Ascending aorta (tissue), 2 donors: ENCODE measurements around the gene CASQ1. TPM values are rescaled to one million over a fixed set of nuclear protein-coding genes. Genes with fewer than 3 reads are reported as not detected.

Experiments
- DNase-seq, 2 donors: peaks; one replicate each; pipeline ENCODE4 v3.0.0-alpha.2; 2019; ENCODE audit warnings: low spot score in 2 of 2
- H3K27ac ChIP-seq, 2 donors: fragments of 200-600 bp; sonication (generic); one replicate each; pipeline ENCODE4 v1.5.1; 2016 to 2017; ENCODE audit warnings: mild to moderate bottlenecking in 1 of 2
- H3K27me3 ChIP-seq: fragments of 200-600 bp; sonication (generic); one replicate; pipeline ENCODE4 v1.5.1; 2017
- H3K36me3 ChIP-seq, 2 donors: fragments of 200-600 bp; sonication (generic); one replicate each; pipeline ENCODE4 v1.5.1; 2016
- H3K4me1 ChIP-seq, 2 donors: fragments of 200-600 bp; sonication (generic); one replicate each; pipeline ENCODE4 v1.5.1; 2016 to 2017; ENCODE audit warnings: mild to moderate bottlenecking in 1 of 2
- H3K4me3 ChIP-seq, 2 donors: fragments of 200-600 bp; sonication (generic); one replicate each; pipeline ENCODE4 v1.5.1; 2016 to 2017; ENCODE audit warnings: mild to moderate bottlenecking in 1 of 2
- H3K9me3 ChIP-seq, 2 donors: fragments of 200-600 bp; sonication (generic); one replicate each; pipeline ENCODE4 v1.5.1; 2016
- intact Hi-C: fragments of 100-400 bp; cut with DNase I; formaldehyde crosslinking; loops from one replicate; pipeline ENCODE4 v1.15.1; 2023
- total RNA-seq: library from RNA; depleted of rRNA; stranded (reverse); fragments of >200 nt; gene quantifications from one replicate; pipeline ENCODE4 v1.1.0, GENCODE V29; 2016
- TF ChIP-seq, protein P1 (sequence below), 3 experiments: fragments of 200-600 bp in 2 of 3; fragments of 450-650 bp in 1 of 3; sonication (generic) in 2 of 3; IDR thresholded peaks; one replicate each; pipeline ENCODE4 v1.5.1; 2016 to 2019; ENCODE audit warnings: antibody characterized with exemption in 3 of 3, mild to moderate bottlenecking in 1 of 3, moderate library complexity in 1 of 3

CASQ1 gene
- total RNA-seq, 1 donor from 2014 or later = not detected

DNA sequence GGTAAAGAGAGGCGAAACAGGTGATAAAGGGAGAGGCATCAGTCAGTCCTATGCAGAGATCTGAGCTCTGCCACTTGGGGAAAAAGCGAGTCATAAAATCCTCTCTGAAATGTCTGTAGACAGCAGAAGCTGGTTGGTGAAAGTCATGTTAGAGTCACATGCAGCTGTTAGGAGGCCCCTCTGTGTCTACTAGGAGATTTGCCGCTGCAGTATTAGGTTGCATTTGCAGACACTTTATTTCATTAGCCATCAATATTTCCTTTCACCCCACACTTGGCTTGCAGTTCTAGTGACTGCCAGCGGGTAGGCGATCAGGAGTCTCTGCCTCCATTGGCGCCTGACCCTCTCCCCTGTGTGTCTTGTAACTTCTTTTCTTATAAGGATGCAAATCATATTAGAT, 22.8 kb upstream of the CASQ1 start:
- Histone ChIP-seq H3K36me3 (no peaks in the 10 kb centered on the region), H3K9me3 (no peaks in the 10 kb centered on the region), H3K4me1 (no peaks in the 10 kb centered on the region), H3K27ac (no peak overlapping the region), H3K27me3 (no peaks in the 10 kb centered on the region), H3K4me3 (no peak overlapping the region)
- intact Hi-C loops = loop anchor here (10.0 kb wide), 1 partner anchor 63 kb away; no protein-coding TSS in a partner anchor
- DNase-seq = peak in 1 of 2 donors; percentile 9
- TF ChIP-seq, protein P1, sequence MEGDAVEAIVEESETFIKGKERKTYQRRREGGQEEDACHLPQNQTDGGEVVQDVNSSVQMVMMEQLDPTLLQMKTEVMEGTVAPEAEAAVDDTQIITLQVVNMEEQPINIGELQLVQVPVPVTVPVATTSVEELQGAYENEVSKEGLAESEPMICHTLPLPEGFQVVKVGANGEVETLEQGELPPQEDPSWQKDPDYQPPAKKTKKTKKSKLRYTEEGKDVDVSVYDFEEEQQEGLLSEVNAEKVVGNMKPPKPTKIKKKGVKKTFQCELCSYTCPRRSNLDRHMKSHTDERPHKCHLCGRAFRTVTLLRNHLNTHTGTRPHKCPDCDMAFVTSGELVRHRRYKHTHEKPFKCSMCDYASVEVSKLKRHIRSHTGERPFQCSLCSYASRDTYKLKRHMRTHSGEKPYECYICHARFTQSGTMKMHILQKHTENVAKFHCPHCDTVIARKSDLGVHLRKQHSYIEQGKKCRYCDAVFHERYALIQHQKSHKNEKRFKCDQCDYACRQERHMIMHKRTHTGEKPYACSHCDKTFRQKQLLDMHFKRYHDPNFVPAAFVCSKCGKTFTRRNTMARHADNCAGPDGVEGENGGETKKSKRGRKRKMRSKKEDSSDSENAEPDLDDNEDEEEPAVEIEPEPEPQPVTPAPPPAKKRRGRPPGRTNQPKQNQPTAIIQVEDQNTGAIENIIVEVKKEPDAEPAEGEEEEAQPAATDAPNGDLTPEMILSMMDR (IDR thresholded peaks at IDR 0.05) = no peak

DNA sequence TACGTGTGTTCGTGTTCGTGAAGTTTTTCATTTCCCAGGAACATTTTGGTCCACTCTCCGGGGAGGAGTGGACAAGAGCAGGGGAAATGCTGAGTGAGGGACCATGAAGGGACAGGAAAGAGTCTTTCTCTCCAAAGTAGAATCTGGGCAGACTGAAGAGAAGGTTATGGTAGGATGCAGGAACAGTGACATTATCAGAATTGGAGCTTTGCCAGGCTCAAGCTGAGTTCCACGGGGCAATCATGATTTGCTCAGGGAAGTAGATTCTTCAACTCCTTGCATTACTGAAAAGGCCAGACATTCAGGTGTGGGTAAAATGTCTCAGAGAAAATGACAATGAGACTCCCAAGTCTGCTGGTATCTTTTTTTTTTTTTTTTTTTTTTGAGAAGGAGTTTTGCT, 22.4 kb upstream of the CASQ1 start:
- peak in 1 of 2 donors; percentile 5 for DNase-seq
- Histone ChIP-seq H3K4me1 (no peaks in the 10 kb centered on the region), H3K9me3 (no peaks in the 10 kb centered on the region), H3K36me3 (no peaks in the 10 kb centered on the region), H3K27me3 (no peaks in the 10 kb centered on the region), H3K4me3 (no peak overlapping the region), H3K27ac (no peak overlapping the region)
- intact Hi-C loops = loop anchor here (10.0 kb wide), 1 partner anchor 63 kb away; no protein-coding TSS in a partner anchor
- TF ChIP-seq, protein P1 (IDR thresholded peaks at IDR 0.05) = no peak

DNA sequence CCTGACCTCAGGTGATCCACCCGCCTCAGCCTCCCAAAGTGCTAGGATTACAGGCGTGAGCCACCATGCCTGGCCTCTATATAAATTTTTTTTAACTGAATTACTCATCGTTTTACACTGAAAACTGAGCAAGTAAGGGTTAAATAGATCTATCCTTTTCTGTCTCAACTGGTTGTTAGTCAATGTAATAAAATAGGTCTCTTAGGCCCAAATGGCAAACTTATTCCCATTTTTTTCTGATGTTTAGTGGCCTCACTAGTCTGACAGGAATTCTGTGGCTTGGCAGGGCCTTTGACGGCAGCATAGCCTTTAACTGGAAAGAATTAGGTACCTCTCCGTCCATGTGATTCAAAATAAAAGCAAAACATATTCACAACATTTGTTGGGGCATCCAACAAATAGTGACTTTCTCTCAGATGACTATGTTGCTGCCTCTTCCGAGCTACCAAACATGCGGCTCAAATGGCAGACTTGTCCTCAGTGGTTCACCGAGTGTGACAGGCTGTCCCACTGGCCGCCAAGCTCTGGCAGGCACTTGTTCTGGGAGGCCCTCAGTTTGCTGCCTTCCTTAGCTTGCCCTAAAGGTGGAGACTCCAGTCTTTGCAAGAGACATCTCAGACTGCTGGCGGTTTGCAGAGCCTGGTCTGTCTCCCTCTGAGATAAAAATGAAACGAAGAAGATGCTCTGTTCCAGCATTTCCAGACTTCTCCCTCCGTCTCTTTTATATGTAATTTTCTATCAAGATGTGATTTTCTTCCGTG, 21.6 kb upstream of the CASQ1 start:
- Histone ChIP-seq H3K9me3 (no peaks in the 10 kb centered on the region), H3K27me3 (no peaks in the 10 kb centered on the region), H3K27ac (no peak overlapping the region), H3K36me3 (no peaks in the 10 kb centered on the region), H3K4me1 (no peaks in the 10 kb centered on the region), H3K4me3 (no peak overlapping the region)
- TF ChIP-seq, protein P1 (IDR thresholded peaks at IDR 0.05) = no peak
- intact Hi-C loops = loop anchor here (10.0 kb wide), 1 partner anchor 64 kb away; no protein-coding TSS in a partner anchor
- DNase-seq = peak in 1 of 2 donors; percentile 54

DNA sequence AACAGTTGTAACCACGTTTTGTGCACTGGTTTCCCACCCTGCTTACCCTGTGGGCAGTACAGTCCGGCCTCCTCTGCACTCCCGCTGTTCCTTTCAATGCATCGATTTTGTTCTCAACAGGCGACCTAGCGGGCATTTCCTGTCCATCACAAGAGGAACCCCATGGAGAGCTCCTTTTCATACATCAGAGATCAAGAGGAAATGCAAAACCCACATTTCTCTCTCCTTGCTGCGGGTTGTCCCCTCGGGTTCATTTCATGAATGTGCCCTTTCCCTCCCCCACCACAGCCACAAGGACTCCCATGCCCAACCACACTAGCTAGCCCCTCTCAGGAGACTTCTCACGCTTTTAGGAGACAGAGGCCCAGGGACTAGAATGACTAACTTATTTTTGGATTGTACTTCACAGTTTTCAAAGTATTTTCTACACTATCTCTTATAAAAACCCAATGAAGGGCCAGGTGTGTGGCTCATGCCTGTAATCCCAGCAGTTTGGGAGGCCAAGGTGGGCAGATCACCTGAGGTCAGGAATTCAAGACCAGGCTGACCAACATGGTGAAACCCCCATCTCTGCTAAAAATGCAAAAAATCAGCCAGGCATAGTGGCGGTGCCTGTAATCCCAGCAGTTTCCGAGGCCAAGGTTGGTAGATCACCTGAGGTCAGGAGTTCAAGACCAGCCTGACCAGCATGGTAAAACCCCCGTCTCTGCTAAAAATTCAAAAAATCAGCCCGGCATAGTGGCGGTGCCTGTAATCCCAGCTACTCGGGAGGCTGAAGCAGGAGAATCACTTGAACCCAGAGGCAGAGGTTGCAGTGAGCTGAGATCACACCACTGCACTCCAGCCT, 20.6 kb upstream of the CASQ1 start:
- intact Hi-C loops = loop anchor here (10.0 kb wide), 1 partner anchor 65 kb away; no protein-coding TSS in a partner anchor
- Histone ChIP-seq H3K9me3 (no peaks in the 10 kb centered on the region), H3K4me1 (no peaks in the 10 kb centered on the region), H3K4me3 (no peak overlapping the region), H3K27ac (no peak overlapping the region), H3K36me3 (no peaks in the 10 kb centered on the region), H3K27me3 (no peaks in the 10 kb centered on the region)
- TF ChIP-seq, protein P1 (IDR thresholded peaks at IDR 0.05) = no peak
- peak in 1 of 2 donors; percentile 19 for DNase-seq

DNA sequence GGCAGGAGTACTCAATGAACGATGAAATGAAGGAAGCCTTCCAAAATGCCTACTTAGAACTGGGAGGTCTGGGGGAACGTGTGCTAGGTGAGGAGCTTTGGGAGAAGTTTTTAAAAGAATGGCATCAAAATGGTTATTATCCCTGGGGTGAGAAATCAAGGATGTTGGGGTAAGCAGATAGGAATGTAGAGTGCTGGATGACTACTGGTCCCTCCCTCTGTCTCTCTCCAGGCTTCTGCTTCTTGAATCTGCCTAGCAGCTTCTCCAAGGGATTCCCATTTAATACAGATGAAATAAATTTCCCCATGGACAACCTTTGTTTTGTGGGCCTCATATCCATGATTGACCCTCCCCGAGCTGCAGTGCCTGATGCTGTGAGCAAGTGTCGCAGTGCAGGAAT, 19.0 kb upstream of the CASQ1 start:
- peak in 1 of 2 donors; percentile 9 for DNase-seq
- intact Hi-C loops = no loop called here
- Histone ChIP-seq H3K27me3 (no peaks in the 10 kb centered on the region), H3K27ac (no peak overlapping the region), H3K9me3 (no peaks in the 10 kb centered on the region), H3K4me1 (no peaks in the 10 kb centered on the region), H3K36me3 (no peaks in the 10 kb centered on the region), H3K4me3 (no peak overlapping the region)
- TF ChIP-seq, protein P1 (IDR thresholded peaks at IDR 0.05) = no peak
